ENCODE data around the gene VPS4A.

VPS4A gene

GRCh38 chr16:69364088-69364487, 52.9 kb downstream of the VPS4A start:
- no peak overlapping the region for H3K4me3 ChIP-seq (ENCODE audit: low read depth in 1 of 2, low read length in 1 of 2)
- peaks cover 72% of the 10 kb centered on the region for H3K36me3 ChIP-seq
- no peak overlapping the region for H3K27ac ChIP-seq
- TF ChIP-seq CTCF (IDR thresholded peaks at IDR 0.05) = no peak
- H3K27me3 ChIP-seq = no peaks in the 10 kb centered on the region
- H3K9me3 ChIP-seq = no peaks in the 10 kb centered on the region
- H3K4me1 ChIP-seq (ENCODE audit: control insufficient read depth in 1 of 2, insufficient read depth in 1 of 2, low read depth in 1 of 2, low read length in 1 of 2) = peaks cover 0 to 8% of the 10 kb centered on the region in 2 experiments

GRCh38 chr16:69365901-69366300, 54.8 kb downstream of the VPS4A start:
- Histone ChIP-seq H3K27ac (no peak overlapping the region), H3K27me3 (no peaks in the 10 kb centered on the region), H3K9me3 (no peaks in the 10 kb centered on the region), H3K4me1 (ENCODE audit: control insufficient read depth in 1 of 2, insufficient read depth in 1 of 2, low read depth in 1 of 2, low read length in 1 of 2) (peaks cover 1 to 8% of the 10 kb centered on the region in 2 experiments), H3K36me3 (peaks cover 81% of the 10 kb centered on the region), H3K4me3 (ENCODE audit: low read depth in 1 of 2, low read length in 1 of 2) (no peak overlapping the region)
- no peak for TF ChIP-seq CTCF (IDR thresholded peaks at IDR 0.05)

- no peak for TF ChIP-seq CTCF (IDR thresholded peaks at IDR 0.05)
- H3K4me3 ChIP-seq (ENCODE audit: low read depth in 1 of 2, low read length in 1 of 2) = no peak overlapping the region
- no peaks in the 10 kb centered on the region for H3K27me3 ChIP-seq
- no peak overlapping the region for H3K27ac ChIP-seq
- peaks cover 7 to 9% of the 10 kb centered on the region in 2 experiments for H3K4me1 ChIP-seq (ENCODE audit: control insufficient read depth in 1 of 2, insufficient read depth in 1 of 2, low read depth in 1 of 2, low read length in 1 of 2)
- no peaks in the 10 kb centered on the region for H3K9me3 ChIP-seq
- peaks cover 78% of the 10 kb centered on the region for H3K36me3 ChIP-seq
These were observed 55.3 kb downstream of the VPS4A start for GRCh38 chr16:69366431-69366830.

- Histone ChIP-seq H3K4me1 (ENCODE audit: control insufficient read depth in 1 of 2, insufficient read depth in 1 of 2, low read depth in 1 of 2, low read length in 1 of 2) (peaks cover 13 to 16% of the 10 kb centered on the region in 2 experiments), H3K36me3 (peaks cover 82% of the 10 kb centered on the region), H3K27me3 (no peaks in the 10 kb centered on the region), H3K27ac (no peak overlapping the region), H3K9me3 (no peaks in the 10 kb centered on the region), H3K4me3 (ENCODE audit: low read depth in 1 of 2, low read length in 1 of 2) (no peak overlapping the region)
- TF ChIP-seq CTCF (IDR thresholded peaks at IDR 0.05) = no peak
These were observed 56.8 kb downstream of the VPS4A start for GRCh38 chr16:69367980-69368379.

GRCh38 chr16:69368866-69369265, 57.7 kb downstream of the VPS4A start:
- Histone ChIP-seq H3K36me3 (peaks cover 75% of the 10 kb centered on the region), H3K27me3 (no peaks in the 10 kb centered on the region), H3K27ac (no peak overlapping the region), H3K9me3 (no peaks in the 10 kb centered on the region), H3K4me1 (ENCODE audit: control insufficient read depth in 1 of 2, insufficient read depth in 1 of 2, low read depth in 1 of 2, low read length in 1 of 2) (peaks cover 13 to 16% of the 10 kb centered on the region in 2 experiments), H3K4me3 (ENCODE audit: low read depth in 1 of 2, low read length in 1 of 2) (no peak overlapping the region)
- no peak for TF ChIP-seq CTCF (IDR thresholded peaks at IDR 0.05)

GRCh38 chr16:69371564-69371963, 60.4 kb downstream of the VPS4A start:
- no peaks in the 10 kb centered on the region for H3K27me3 ChIP-seq
- H3K4me1 ChIP-seq (ENCODE audit: control insufficient read depth in 1 of 2, insufficient read depth in 1 of 2, low read depth in 1 of 2, low read length in 1 of 2) = peaks cover 13 to 16% of the 10 kb centered on the region in 2 experiments
- peaks cover 53% of the 10 kb centered on the region for H3K36me3 ChIP-seq
- no peaks in the 10 kb centered on the region for H3K9me3 ChIP-seq
- TF ChIP-seq CTCF (IDR thresholded peaks at IDR 0.05) = no peak
- H3K27ac ChIP-seq = peak overlapping the region; percentile 49
- no peak overlapping the region for H3K4me3 ChIP-seq (ENCODE audit: low read depth in 1 of 2, low read length in 1 of 2)

Data from neutrophil (primary cell).